RWPE1 (cell line): ENCODE measurements around the gene ARHGDIB.

Experiments used
- CTCF ChIA-PET: fragments of 350-600 bp; sonication (Branson Sonifier 250); formaldehyde crosslinking; extraction: SDS; loops from one replicate; lab custom pipeline; 2021; lab: Yijun Ruan, JAX
- POLR2A ChIA-PET: fragments of 400-600 bp; formaldehyde crosslinking; extraction: SDS; loops from one replicate; lab custom pipeline; 2020; ENCODE audit warnings: antibody characterized with exemption; ENCODE audit not compliant: low non-redundant PET; lab: Yijun Ruan, JAX
- DNase-seq: peaks from one replicate; pipeline ENCODE4 v3.0.0; 2012; ENCODE audit warnings: low spot score
- H3K27ac ChIP-seq: fragments of 450-650 bp; 2 replicates; pipeline ENCODE4 v1.5.1; 2017
- TF ChIP-seq, protein P1 (sequence below): fragments of 450-650 bp; conservative IDR thresholded peaks from 2 replicates; pipeline ENCODE4 v1.5.1; 2017; ENCODE audit warnings: low read depth, mild to moderate bottlenecking

ARHGDIB gene

DNA sequence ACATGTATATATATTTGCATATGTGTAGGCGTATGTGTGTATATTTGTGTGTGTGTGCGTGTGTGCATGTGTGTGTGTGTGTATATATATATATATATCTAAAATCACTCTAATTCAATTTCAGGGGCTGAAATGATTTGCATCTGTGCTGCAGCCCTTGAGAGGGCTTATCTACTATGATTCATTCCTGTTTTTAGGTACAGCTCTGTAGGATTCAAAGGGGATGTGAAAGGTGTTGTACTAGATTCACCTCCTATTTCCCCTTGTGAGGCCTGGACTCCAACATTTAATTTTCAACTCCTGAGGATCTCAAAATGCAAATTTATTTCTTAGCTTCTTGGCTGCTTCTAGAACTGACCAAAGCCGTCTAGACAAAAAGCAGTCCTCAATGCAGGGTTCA lies 34.1 kb downstream of the ARHGDIB start:
- TF ChIP-seq, protein P1, sequence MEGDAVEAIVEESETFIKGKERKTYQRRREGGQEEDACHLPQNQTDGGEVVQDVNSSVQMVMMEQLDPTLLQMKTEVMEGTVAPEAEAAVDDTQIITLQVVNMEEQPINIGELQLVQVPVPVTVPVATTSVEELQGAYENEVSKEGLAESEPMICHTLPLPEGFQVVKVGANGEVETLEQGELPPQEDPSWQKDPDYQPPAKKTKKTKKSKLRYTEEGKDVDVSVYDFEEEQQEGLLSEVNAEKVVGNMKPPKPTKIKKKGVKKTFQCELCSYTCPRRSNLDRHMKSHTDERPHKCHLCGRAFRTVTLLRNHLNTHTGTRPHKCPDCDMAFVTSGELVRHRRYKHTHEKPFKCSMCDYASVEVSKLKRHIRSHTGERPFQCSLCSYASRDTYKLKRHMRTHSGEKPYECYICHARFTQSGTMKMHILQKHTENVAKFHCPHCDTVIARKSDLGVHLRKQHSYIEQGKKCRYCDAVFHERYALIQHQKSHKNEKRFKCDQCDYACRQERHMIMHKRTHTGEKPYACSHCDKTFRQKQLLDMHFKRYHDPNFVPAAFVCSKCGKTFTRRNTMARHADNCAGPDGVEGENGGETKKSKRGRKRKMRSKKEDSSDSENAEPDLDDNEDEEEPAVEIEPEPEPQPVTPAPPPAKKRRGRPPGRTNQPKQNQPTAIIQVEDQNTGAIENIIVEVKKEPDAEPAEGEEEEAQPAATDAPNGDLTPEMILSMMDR: no peak
- POLR2A ChIA-PET: no interaction called here
- DNase-seq: no peak
- H3K27ac ChIP-seq: no peak overlapping the region
- CTCF ChIA-PET: no interaction called here

DNA sequence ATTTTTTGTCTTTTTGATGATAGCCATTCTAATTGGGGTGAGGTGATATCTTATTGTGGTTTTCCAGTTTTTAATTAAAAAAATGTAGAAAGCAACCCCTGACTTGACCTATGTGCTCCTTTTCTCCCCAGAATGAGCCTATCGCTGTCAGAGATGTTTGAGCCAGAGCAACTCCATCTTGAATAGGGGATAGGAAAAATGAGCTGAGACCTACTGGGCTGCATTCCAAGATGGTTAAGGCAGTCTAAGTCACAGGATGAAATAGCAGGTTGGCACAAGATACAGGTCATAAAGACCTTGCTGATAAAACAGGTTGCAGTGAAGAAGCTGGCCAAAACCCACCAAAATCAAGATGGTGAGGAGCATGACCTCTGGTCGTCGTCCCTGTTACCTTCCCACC lies 36.9 kb downstream of the ARHGDIB start:
- CTCF ChIA-PET: interaction anchor here (0.5 kb wide), 1 partner anchor 1305 kb away, joined by 3 read pairs; no protein-coding TSS in a partner anchor
- POLR2A ChIA-PET: no interaction called here
- no peak overlapping the region for H3K27ac ChIP-seq
- TF ChIP-seq, protein P1: no peak
- DNase-seq: no peak

DNA sequence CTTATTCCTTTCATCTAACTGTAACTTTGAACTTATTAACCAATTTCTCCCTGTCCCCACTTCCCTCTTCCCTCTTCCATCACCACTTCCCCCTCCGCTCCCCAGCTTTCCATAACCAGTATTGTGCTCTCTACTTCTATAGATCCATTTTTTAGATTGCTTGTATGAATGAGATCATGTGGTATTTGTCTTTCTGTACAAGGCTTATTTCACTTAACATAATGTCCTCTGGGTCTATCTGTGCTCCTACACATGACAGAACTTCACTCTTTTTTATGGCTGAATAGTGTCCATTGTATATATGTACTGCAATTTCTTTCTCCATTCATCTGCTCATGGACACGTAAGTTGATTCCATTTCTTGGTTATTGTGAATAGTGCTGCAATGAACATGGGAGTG lies 37.5 kb downstream of the ARHGDIB start:
- CTCF ChIA-PET: no interaction called here
- no peak overlapping the region for H3K27ac ChIP-seq
- no peak for DNase-seq
- TF ChIP-seq, protein P1: no peak
- POLR2A ChIA-PET: no interaction called here

DNA sequence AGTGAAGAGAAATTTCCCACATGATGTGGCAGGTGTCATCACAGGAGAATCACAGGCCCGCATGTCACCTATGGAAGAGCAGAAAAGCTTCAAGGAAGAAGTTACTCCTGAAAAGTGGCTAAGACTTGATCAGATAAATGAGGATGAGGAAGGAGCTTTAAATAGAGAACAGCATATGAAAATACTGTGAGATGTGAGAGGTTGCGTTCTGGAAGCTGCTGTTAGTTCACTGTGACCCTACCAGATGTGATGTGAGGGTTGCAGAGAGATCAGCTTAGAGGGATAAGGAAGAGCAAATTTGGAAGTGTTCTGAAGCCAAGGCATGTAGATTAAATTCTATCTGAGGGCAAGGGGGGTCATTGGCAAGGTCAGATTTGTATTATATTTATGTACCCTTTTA lies 40.2 kb downstream of the ARHGDIB start:
- ChIA-PET POLR2A (no interaction called here), CTCF (no interaction called here)
- no peak overlapping the region for H3K27ac ChIP-seq

DNA sequence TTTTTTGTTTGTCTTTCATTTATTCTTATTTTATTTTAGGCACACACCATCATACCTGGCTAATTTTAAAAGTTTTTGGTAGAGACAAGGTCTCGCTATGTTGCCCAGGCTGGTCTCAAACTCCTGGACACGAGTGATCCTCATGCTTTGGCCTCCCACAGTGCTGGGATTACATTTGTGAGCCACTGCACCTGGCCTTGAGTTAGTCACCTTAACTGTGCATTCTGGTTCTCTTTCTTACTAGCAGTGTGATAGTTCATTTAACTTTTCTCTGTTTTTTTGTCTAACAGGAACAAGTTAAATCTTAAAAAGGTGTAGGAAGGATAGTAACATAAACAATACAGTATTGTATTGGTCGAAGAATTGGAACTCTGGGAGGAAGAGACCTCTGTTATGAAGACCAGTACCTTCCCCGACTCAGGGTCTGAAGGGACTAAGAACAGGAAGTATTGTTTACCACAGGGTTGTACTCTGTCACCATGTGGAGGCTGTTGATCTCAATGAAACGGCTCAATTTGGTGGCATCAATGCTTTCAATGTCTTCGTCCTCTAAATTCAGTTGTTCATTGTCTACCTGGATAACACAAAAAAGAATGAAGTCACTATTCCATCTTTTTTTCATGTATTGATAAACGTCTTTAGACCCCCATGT lies 40.8 kb downstream of the ARHGDIB start:
- TF ChIP-seq, protein P1: no peak
- H3K27ac ChIP-seq: no peak overlapping the region
- DNase-seq: no peak
- ChIA-PET POLR2A (no interaction called here), CTCF (no interaction called here)

More for the DNA sequence above, 40.2 kb downstream of the ARHGDIB start:
- no peak for DNase-seq
- TF ChIP-seq, protein P1: no peak

DNA sequence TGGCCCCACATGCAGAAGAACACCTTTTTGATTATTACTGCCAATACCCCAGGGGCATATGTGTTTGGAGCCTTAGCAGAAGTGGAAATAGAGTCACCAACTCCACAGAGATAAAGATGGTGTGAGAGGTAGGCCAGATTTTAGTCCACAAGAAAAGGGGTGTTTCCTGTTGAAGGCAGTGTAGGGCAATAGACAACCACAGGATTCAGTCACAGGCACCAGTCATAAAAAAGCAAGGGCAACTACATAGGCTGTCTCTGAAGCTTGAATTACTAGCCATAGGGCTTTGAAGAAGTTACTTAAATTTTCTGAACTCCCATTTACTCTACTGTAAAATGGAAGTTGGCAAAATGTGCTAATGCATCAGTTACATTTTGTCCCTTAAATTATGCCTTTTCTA lies 41.9 kb downstream of the ARHGDIB start:
- POLR2A ChIA-PET: no interaction called here
- TF ChIP-seq, protein P1: no peak
- CTCF ChIA-PET: no interaction called here
- H3K27ac ChIP-seq: no peak overlapping the region
- no peak for DNase-seq
